Measurements from ENCODE around the gene CCDC87.

DNA sequence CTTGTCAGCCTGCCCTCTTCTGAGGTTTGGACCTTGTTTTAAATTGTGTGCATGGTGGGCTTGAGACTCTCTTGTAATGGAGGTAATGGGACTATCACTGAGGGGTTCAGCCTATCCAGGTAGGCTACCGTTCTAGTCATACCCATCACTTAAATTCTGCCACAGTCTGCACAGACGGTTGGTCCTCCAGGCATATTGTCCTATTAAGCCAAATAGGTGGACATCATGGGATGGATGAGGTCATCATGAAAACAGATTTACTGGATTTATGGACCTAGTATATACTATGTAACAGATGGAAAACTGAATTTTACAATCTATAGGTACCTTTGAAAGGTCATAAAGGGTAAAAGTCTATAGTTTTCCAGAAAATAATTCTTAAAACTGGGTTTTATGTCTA, 36.5 kb upstream of the CCDC87 start:
- TF ChIP-seq POLR2A (IDR thresholded peaks at IDR 0.05; ENCODE audit: low read depth, low read length): no peak
- TF ChIP-seq POLR2AphosphoS5 (IDR thresholded peaks at IDR 0.05; ENCODE audit: low read depth, low read length): no peak

Data from GM12892 (cell line).